A673 (cell line): ENCODE data around the gene MCAM. TPM values are rescaled to one million over a fixed set of nuclear protein-coding genes. Genes with fewer than 3 reads are reported as not detected.

Experiments
- BruUV-seq: library from RNA; stranded (reverse); fragments of 400-500 nt; replicated peaks from 2 replicates; lab custom pipeline; 2021; lab: Mats Ljungman, UMichigan
- CTCF ChIA-PET: fragments of 300-600 bp; sonication (Branson Sonifier 250); formaldehyde crosslinking; loops from one replicate; lab custom pipeline; 2022; ENCODE audit warnings: antibody characterized with exemption; lab: Charles Lee
- POLR2A ChIA-PET: fragments of 300-600 bp; sonication (Branson Sonifier 250); formaldehyde crosslinking; loops from one replicate; lab custom pipeline; 2022; ENCODE audit warnings: antibody characterized with exemption; ENCODE audit not compliant: low non-redundant PET; lab: Charles Lee
- DNase-seq: peaks from one replicate; pipeline ENCODE4 v3.0.0-alpha.2; 2015; ENCODE audit warnings: low spot score
- H3K27ac ChIP-seq: fragments of 200-600 bp; sonication (generic); 2 replicates; pipeline ENCODE4 v1.5.1; 2016; ENCODE audit warnings: mixed run types, low read depth, mild to moderate bottlenecking, mixed read lengths, antibody characterized with exemption, low read length; ENCODE audit not compliant: poor library complexity, severe bottlenecking
- H3K27me3 ChIP-seq: fragments of 200-600 bp; sonication (generic); replicated peaks from 2 replicates; pipeline ENCODE4 v1.6.1; 2017; ENCODE audit warnings: mixed run types, low read depth, mild to moderate bottlenecking, mixed read lengths, antibody characterized with exemption, low read length; ENCODE audit not compliant: insufficient read depth, poor library complexity
- H3K36me3 ChIP-seq: fragments of 200-600 bp; sonication (generic); 2 replicates; pipeline ENCODE4 v1.6.1; 2016; ENCODE audit warnings: mixed run types, mild to moderate bottlenecking, mixed read lengths, antibody characterized with exemption, low read length; ENCODE audit not compliant: insufficient read depth, poor library complexity, severe bottlenecking
- H3K4me1 ChIP-seq: fragments of 200-600 bp; sonication (generic); 2 replicates; pipeline ENCODE4 v1.6.1; 2017; ENCODE audit warnings: mixed run types, mild to moderate bottlenecking, mixed read lengths, antibody characterized with exemption, low read length; ENCODE audit not compliant: insufficient read depth, poor library complexity, severe bottlenecking
- H3K4me3 ChIP-seq: fragments of 200-600 bp; sonication (generic); 2 replicates; pipeline ENCODE4 v1.5.1; 2016; ENCODE audit warnings: low read depth, mixed run types, mild to moderate bottlenecking, mixed read lengths, low read length; ENCODE audit not compliant: poor library complexity, severe bottlenecking
- H3K9me3 ChIP-seq: fragments of 200-600 bp; sonication (generic); 2 replicates; pipeline ENCODE4 v1.6.1; 2016; ENCODE audit warnings: mixed run types, low read depth, mild to moderate bottlenecking, mixed read lengths, antibody characterized with exemption, low read length; ENCODE audit not compliant: poor library complexity, severe bottlenecking
- EZH2 ChIP-seq: fragments of 200-600 bp; sonication (generic); IDR thresholded peaks from 2 replicates; pipeline ENCODE4 v1.6.1; 2017; ENCODE audit warnings: borderline replicate concordance, low read depth, mild to moderate bottlenecking, mixed read lengths, antibody characterized with exemption, low read length; ENCODE audit not compliant: poor library complexity, severe bottlenecking
- intact Hi-C: fragments of 100-400 bp; cut with micrococcal nuclease; formaldehyde crosslinking; loops from one replicate; pipeline ENCODE4 v1.10.0; 2022; ENCODE audit not compliant: unreplicated experiment
- total RNA-seq: library from RNA; stranded (reverse); gene quantifications from 2 replicates; pipeline ENCODE4 v1.2.3, GENCODE V29; 2021
- TF ChIP-seq, protein P1 (sequence below): fragments of 300-800, 200-600 bp; sonication (generic); conservative IDR thresholded peaks from 2 replicates; pipeline ENCODE4 v1.5.1; 2017; ENCODE audit warnings: low read depth, mild to moderate bottlenecking, antibody characterized with exemption, low read length, moderate library complexity, mixed read lengths

MCAM gene
- total RNA-seq, 1 experiment from 2014 or later, result 14.4 TPM

DNA sequence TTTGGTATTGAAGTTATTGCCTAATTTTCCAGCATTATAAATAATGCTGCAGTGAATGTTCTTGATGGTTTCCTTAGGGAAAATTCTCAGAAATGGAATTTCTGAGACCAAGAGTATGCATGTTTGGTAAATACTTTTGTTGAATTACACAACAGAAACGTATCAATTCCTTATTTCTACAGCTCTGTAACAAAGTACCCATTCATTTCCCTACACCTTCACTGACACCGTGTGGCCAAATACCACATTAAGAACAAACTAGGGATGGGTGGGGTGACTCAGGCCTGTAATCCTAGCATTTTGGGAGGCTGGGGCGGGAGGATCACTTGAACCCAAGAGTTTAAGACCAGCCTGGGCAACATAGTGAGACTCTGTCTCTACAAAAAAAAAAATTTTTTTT lies 21.8 kb downstream of the MCAM start:
- TF ChIP-seq EZH2, result no peak
- TF ChIP-seq, protein P1, sequence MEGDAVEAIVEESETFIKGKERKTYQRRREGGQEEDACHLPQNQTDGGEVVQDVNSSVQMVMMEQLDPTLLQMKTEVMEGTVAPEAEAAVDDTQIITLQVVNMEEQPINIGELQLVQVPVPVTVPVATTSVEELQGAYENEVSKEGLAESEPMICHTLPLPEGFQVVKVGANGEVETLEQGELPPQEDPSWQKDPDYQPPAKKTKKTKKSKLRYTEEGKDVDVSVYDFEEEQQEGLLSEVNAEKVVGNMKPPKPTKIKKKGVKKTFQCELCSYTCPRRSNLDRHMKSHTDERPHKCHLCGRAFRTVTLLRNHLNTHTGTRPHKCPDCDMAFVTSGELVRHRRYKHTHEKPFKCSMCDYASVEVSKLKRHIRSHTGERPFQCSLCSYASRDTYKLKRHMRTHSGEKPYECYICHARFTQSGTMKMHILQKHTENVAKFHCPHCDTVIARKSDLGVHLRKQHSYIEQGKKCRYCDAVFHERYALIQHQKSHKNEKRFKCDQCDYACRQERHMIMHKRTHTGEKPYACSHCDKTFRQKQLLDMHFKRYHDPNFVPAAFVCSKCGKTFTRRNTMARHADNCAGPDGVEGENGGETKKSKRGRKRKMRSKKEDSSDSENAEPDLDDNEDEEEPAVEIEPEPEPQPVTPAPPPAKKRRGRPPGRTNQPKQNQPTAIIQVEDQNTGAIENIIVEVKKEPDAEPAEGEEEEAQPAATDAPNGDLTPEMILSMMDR, result 0 out of 2 replicates have a peak, but pooled peaks have one; percentile 7
- Histone ChIP-seq H3K27ac (no peak overlapping the region), H3K9me3 (peaks cover 8% of the 10 kb centered on the region), H3K36me3 (peaks cover 38% of the 10 kb centered on the region), H3K4me1 (no peaks in the 10 kb centered on the region), H3K4me3 (no peak overlapping the region), H3K27me3 (no peaks in the 10 kb centered on the region)
- ChIA-PET CTCF (no interaction called here), POLR2A (no interaction called here)
- DNase-seq, result no peak
- intact Hi-C loops, result no loop called here
- BruUV-seq, result no TSS peak

GRCh38 chr11:119293461-119293860 lies 23.5 kb downstream of the MCAM start:
- Histone ChIP-seq H3K36me3 (peaks cover 23% of the 10 kb centered on the region), H3K4me1 (no peaks in the 10 kb centered on the region), H3K27me3 (no peaks in the 10 kb centered on the region), H3K27ac (no peak overlapping the region), H3K9me3 (peaks cover 8% of the 10 kb centered on the region), H3K4me3 (no peak overlapping the region)
- ChIA-PET POLR2A (no interaction called here), CTCF (no interaction called here)
- no TSS peak for BruUV-seq
- TF ChIP-seq EZH2, result no peak
- TF ChIP-seq, protein P1, result no peak
- intact Hi-C loops, result no loop called here
- no peak for DNase-seq

- CTCF ChIA-PET, result no interaction called here
- TF ChIP-seq, protein P1, result no peak
- no peak for TF ChIP-seq EZH2
These were observed 25.9 kb downstream of the MCAM start for GRCh38 chr11:119290894-119291497.

More at GRCh38 chr11:119290894-119291497, 25.9 kb downstream of the MCAM start:
- H3K27ac ChIP-seq, result no peak overlapping the region
- H3K27me3 ChIP-seq, result no peaks in the 10 kb centered on the region
- no peak for DNase-seq
- BruUV-seq, result no TSS peak
- H3K36me3 ChIP-seq, result peaks cover 6% of the 10 kb centered on the region
- H3K4me1 ChIP-seq, result no peaks in the 10 kb centered on the region
- peaks cover 8% of the 10 kb centered on the region for H3K9me3 ChIP-seq
- H3K4me3 ChIP-seq, result no peak overlapping the region
- intact Hi-C loops, result no loop called here
- POLR2A ChIA-PET, result no interaction called here
